HepG2 (cell line): Measurements from ENCODE around the gene NAIF1. TPM values are rescaled to one million over a fixed set of nuclear protein-coding genes. Genes with fewer than 3 reads are reported as not detected.

Experiments used
- ATAC-seq: fragments of 200-7000 bp; cut with Tn5 transposase; 3 replicates; pipeline ENCODE4 v1.9.1; 2020; ENCODE audit warnings: mild to moderate bottlenecking, moderate library complexity
- BruUV-seq: library from RNA; stranded (reverse); fragments of 400-500 nt; replicated peaks from 2 replicates; lab custom pipeline; 2021; lab: Mats Ljungman, UMichigan
- CTCF ChIA-PET: fragments of 300-600 bp; formaldehyde crosslinking; extraction: SDS; loops from one replicate; lab custom pipeline; 2021; ENCODE audit warnings: low total read pairs, inconsistent platforms, low intra/inter-chr PET ratio; lab: Yijun Ruan, JAX
- POLR2A ChIA-PET: fragments of 350-600 bp; sonication (Branson Sonifier 250); formaldehyde crosslinking; loops from one replicate; lab custom pipeline; 2020; ENCODE audit warnings: antibody characterized with exemption, inconsistent platforms; lab: Yijun Ruan, JAX
- DNase-seq: peaks from one replicate; pipeline ENCODE4 v3.0.0-alpha.2; 2015; ENCODE audit warnings: low spot score
- FAIRE-seq: peaks from 3 replicates; lab custom pipeline; 2011; peaks lifted over from hg19 to GRCh38; lab: Jason Lieb, UNC
- H2AFZ ChIP-seq: one replicate; pipeline ENCODE4 v1.6.1; 2011; ENCODE audit warnings: low read length, inconsistent platforms
- H3K27ac ChIP-seq: fragments of 300-600 bp; 3 replicates; pipeline ENCODE4 v1.8.0; 2011; ENCODE audit warnings: mixed run types, mild to moderate bottlenecking, mixed read lengths, low read length, inconsistent platforms; ENCODE audit not compliant: insufficient read depth; ENCODE audit errors: extremely low read length
- H3K27me3 ChIP-seq, 2 experiments: fragments of 200-600 bp in 1 of 2; 2 replicates in 1 of 2; 3 replicates in 1 of 2; pipeline versions ENCODE4 v1.6.0 to v1.8.0; 2011; ENCODE audit warnings: low read length in 2 of 2, mild to moderate bottlenecking in 2 of 2, moderate library complexity in 2 of 2, inconsistent platforms in 1 of 2; ENCODE audit not compliant: insufficient read depth in 2 of 2, control insufficient read depth in 1 of 2
- H3K36me3 ChIP-seq, 2 experiments: fragments of 200-600 bp in 1 of 2; replicated peaks in 1 of 2; 2 replicates in 1 of 2; 3 replicates in 1 of 2; pipeline versions ENCODE4 v1.5.1 to v1.8.0; 2011; ENCODE audit warnings: low read length in 2 of 2, inconsistent platforms in 1 of 2; ENCODE audit not compliant: insufficient read depth in 2 of 2, control insufficient read depth in 1 of 2
- H3K4me1 ChIP-seq: 2 replicates; pipeline ENCODE4 v1.5.1; 2012; ENCODE audit warnings: low read length, inconsistent platforms; ENCODE audit not compliant: insufficient read depth
- H3K4me2 ChIP-seq: 2 replicates; pipeline ENCODE4 v1.6.0; 2011; ENCODE audit warnings: low read depth, low read length, inconsistent platforms
- H3K4me3 ChIP-seq, 3 experiments: fragments of 200-600 bp in 1 of 3; sonication (generic), shearing (Covaris generic) in 1 of 3; replicated peaks in 1 of 3; 2 replicates each; pipeline ENCODE4 v1.5.1; 2011 to 2016; ENCODE audit warnings: low read length in 3 of 3, inconsistent platforms in 2 of 3, low read depth in 2 of 3, mild to moderate bottlenecking in 2 of 3, control low read depth in 1 of 3, mixed read lengths in 1 of 3; ENCODE audit not compliant: insufficient read depth in 1 of 3
- H3K79me2 ChIP-seq: one replicate; pipeline ENCODE4 v1.6.1; 2011; ENCODE audit warnings: low read length, inconsistent platforms; ENCODE audit not compliant: insufficient read depth
- H3K9ac ChIP-seq: 2 replicates; pipeline ENCODE4 v1.6.0; 2011; ENCODE audit warnings: mild to moderate bottlenecking, low read depth, low read length, inconsistent platforms; ENCODE audit not compliant: insufficient read depth
- H3K9me3 ChIP-seq: 2 replicates; pipeline ENCODE4 v1.5.1; 2012; ENCODE audit warnings: mild to moderate bottlenecking, low read length
- H4K20me1 ChIP-seq: 2 replicates; pipeline ENCODE4 v1.6.0; 2011; ENCODE audit warnings: inconsistent platforms, mild to moderate bottlenecking, low read length, moderate library complexity; ENCODE audit not compliant: insufficient read depth
- CENPT ChIP-seq: sonication (generic); formaldehyde crosslinking; IDR thresholded peaks from 2 replicates; pipeline ENCODE4 v1.8.0; 2022; ENCODE audit warnings: low read depth, mild to moderate bottlenecking, moderate library complexity, missing genetic modification reagents
- ETV6 ChIP-seq: sonication (generic); formaldehyde crosslinking; conservative IDR thresholded peaks from 2 replicates; pipeline ENCODE4 v1.4.0; 2020; ENCODE audit warnings: missing genetic modification reagents
- HCFC1 ChIP-seq: fragments of 150-350 bp; IDR thresholded peaks from 2 replicates; pipeline ENCODE4 v1.6.1; 2014; ENCODE audit warnings: low read depth, low read length
- MTERF4 ChIP-seq: sonication (generic); formaldehyde crosslinking; IDR thresholded peaks from 2 replicates; pipeline ENCODE4 v1.8.0; 2023; ENCODE audit warnings: mild to moderate bottlenecking, missing genetic modification reagents
- PHB2 ChIP-seq: fragments of 450-650 bp; IDR thresholded peaks from 2 replicates; pipeline ENCODE4 v1.6.1; 2018; ENCODE audit not compliant: partially characterized antibody
- RAD51 ChIP-seq: fragments of 450-650 bp; IDR thresholded peaks from 2 replicates; pipeline ENCODE4 v1.6.1; 2016; ENCODE audit warnings: borderline replicate concordance
- RORA ChIP-seq: sonication (generic); formaldehyde crosslinking; IDR thresholded peaks from 2 replicates; pipeline ENCODE4 v1.5.0; 2020; ENCODE audit warnings: mild to moderate bottlenecking, missing genetic modification reagents, moderate library complexity
- RXRB ChIP-seq: IDR thresholded peaks from 2 replicates; pipeline ENCODE4 v1.6.1; 2016; ENCODE audit warnings: borderline replicate concordance, missing genetic modification reagents, missing compliant biosample characterization
- SIX4 ChIP-seq: sonication (generic); formaldehyde crosslinking; IDR thresholded peaks from 2 replicates; pipeline ENCODE4 v1.4.0; 2020; ENCODE audit warnings: missing genetic modification reagents
- SNRNP70 ChIP-seq: fragments of 200-400 bp; formaldehyde crosslinking; IDR thresholded peaks from 2 replicates; pipeline ENCODE4 v1.6.1; 2017; ENCODE audit warnings: mild to moderate bottlenecking, low read depth, low read length, moderate library complexity
- ZBTB14 ChIP-seq: sonication (generic); formaldehyde crosslinking; IDR thresholded peaks from 2 replicates; pipeline ENCODE4 v1.4.0; 2020; ENCODE audit warnings: missing genetic modification reagents
- ZBTB20 ChIP-seq: sonication (generic); formaldehyde crosslinking; IDR thresholded peaks from 2 replicates; pipeline ENCODE4 v1.8.1; 2023; ENCODE audit warnings: missing genetic modification reagents, low read depth, mild to moderate bottlenecking, borderline replicate concordance
- WGBS: methylation state at CpG from one replicate; pipeline ENCODE4 v1.1.6; 2017; ENCODE audit warnings: low lambda C conversion rate; 5-methylcytosine and 5-hydroxymethylcytosine counted together
- in situ Hi-C: cut with HindIII; loops from 2 replicates; pipeline ENCODE4 v1.10.0; 2017; ENCODE audit warnings: low pct_unique_long_range_greater_than_20kb; ENCODE audit not compliant: extremely low pct_ligation_motif_present
- intact Hi-C: fragments of 100-400 bp; cut with micrococcal nuclease; formaldehyde crosslinking; loops from one replicate; pipeline ENCODE4 v1.10.0; 2022; ENCODE audit not compliant: unreplicated experiment
- polyA plus RNA-seq, 8 experiments: library from polyadenylated mRNA; depleted of rRNA in 3 of 8; stranded (reverse) in 7 of 8; unstranded in 1 of 8; fragments of >200 nt; fragmentation: Illumina TruSeq in 4 of 8; extraction: Trizol in 4 of 8; gene quantifications; 2 replicates each; pipeline versions ENCODE4 v1.2.1 to v1.2.3, GENCODE V29; 2011 to 2016; ENCODE audit warnings: low read depth in 4 of 8, missing spikeins in 1 of 8, mixed read lengths in 1 of 8; ENCODE audit not compliant: insufficient read depth in 1 of 8
- total RNA-seq, 5 experiments: library from RNA; depleted of rRNA; stranded (reverse); fragments of >200 nt; fragmentation: Illumina TruSeq; extraction: Trizol; gene quantifications; 2 replicates each; pipeline ENCODE4 v1.2.3, GENCODE V29; 2016; ENCODE audit warnings: low read depth in 1 of 5

The NAIF1 gene
- total and polyA plus RNA-seq, 2 of the 13 experiments (the other 11 are each of a cell fraction or from before 2014, with no cell fraction given), result 6.0 to 6.9 TPM

GRCh38 chr9:128062279-128062678 lies 4.8 kb downstream of the NAIF1 start:
- Histone ChIP-seq H3K9ac (no peak overlapping the region), H3K36me3 (no peaks in the 10 kb centered on the region; a peak in 1 of 5 replicates), H3K4me1 (peaks cover 41% of the 10 kb centered on the region), H3K4me2 (no peak overlapping the region), H3K4me3 (no peak overlapping the region), H3K27me3 (no peaks in the 10 kb centered on the region), H3K79me2 (peaks cover 14% of the 10 kb centered on the region), H3K27ac (no peak overlapping the region), H3K9me3 (no peaks in the 10 kb centered on the region), H2AFZ (no peak overlapping the region), H4K20me1 (no peaks in the 10 kb centered on the region)
- TF ChIP-seq SIX4 (no peak), HCFC1 (no peak)
- in situ Hi-C loops, result no loop called here
- ATAC-seq, result no peak
- 74% methylated on average over 5 of the region's 6 CpGs for WGBS
- ChIA-PET CTCF (no interaction called here), POLR2A (no interaction called here)
- no peak for DNase-seq
- no TSS peak for BruUV-seq
- no peak for FAIRE-seq
- intact Hi-C loops, result no loop called here

- Histone ChIP-seq H3K79me2 (peaks cover 12% of the 10 kb centered on the region), H3K4me3 (no peak overlapping the region), H3K4me1 (peaks cover 44% of the 10 kb centered on the region), H3K9ac (no peak overlapping the region), H3K27ac (no peak overlapping the region), H4K20me1 (no peaks in the 10 kb centered on the region), H2AFZ (no peak overlapping the region), H3K27me3 (no peaks in the 10 kb centered on the region), H3K36me3 (no peaks in the 10 kb centered on the region; a peak in 1 of 5 replicates), H3K9me3 (no peaks in the 10 kb centered on the region), H3K4me2 (no peak overlapping the region)
- ChIA-PET POLR2A (no interaction called here), CTCF (no interaction called here)
- BruUV-seq, result no TSS peak
- DNase-seq (no peak), ATAC-seq (no peak), FAIRE-seq (no peak)
- TF ChIP-seq ETV6 (no peak), RORA (CRISPR knock-in tag) (no peak), ZBTB14 (CRISPR knock-in tag) (no peak), ZBTB20 (CRISPR knock-in tag) (no peak), RXRB (CRISPR knock-in tag) (no peak), MTERF4 (CRISPR knock-in tag) (no peak), CENPT (no peak), RAD51 (no peak), SNRNP70 (no peak), PHB2 (no peak)
- WGBS, result 92% methylated on average over 12 of the region's 13 CpGs
- intact Hi-C loops (no loop called here), in situ Hi-C loops (no loop called here)
These were observed 5.7 kb downstream of the NAIF1 start for GRCh38 chr9:128061275-128061960.
